GM19240 (cell line): ENCODE results near the gene ZNF654.
"Not testable (repeated sequence)": the region's sequence is repeated elsewhere in the genome, so short reads cannot be mapped to it uniquely, and the experiment has no call there.

Source experiments
- DNase-seq: peaks from one replicate; pipeline ENCODE4 v3.0.0; 2011; ENCODE audit warnings: low spot score; ENCODE audit not compliant: insufficient read length

The ZNF654 gene

GRCh38 chr3:88058581-88059379 is at the start of gene ZNF654, which contains the start of gene CGGBP1:
TSS of gene ZNF654 (plus strand) at chr3:88059255. CDS start at chr3:88059320, 65 bp downstream.
TSS of gene CGGBP1 (minus strand) at chr3:88059005. CDS start at chr3:88055976, 3,029 bp downstream.
- peak; percentile 67 for DNase-seq

GRCh38 chr3:88010810-88011209 is 48.2 kb upstream of the ZNF654 start:
- DNase-seq: no peak

- DNase-seq: no peak
Measured at GRCh38 chr3:88013592-88013991, 45.5 kb upstream of the ZNF654 start.

GRCh38 chr3:88015656-88016055 is 43.4 kb upstream of the ZNF654 start:
- not testable (repeated sequence) for DNase-seq

GRCh38 chr3:88019024-88019423 is 40.0 kb upstream of the ZNF654 start:
- DNase-seq: peak; percentile 38

- no peak for DNase-seq
Measured at GRCh38 chr3:88025001-88025552, 34.0 kb upstream of the ZNF654 start.

- no peak for DNase-seq
Measured at GRCh38 chr3:88028876-88029275, 30.2 kb upstream of the ZNF654 start.

- DNase-seq: no peak
Measured at GRCh38 chr3:88030210-88030609, 28.8 kb upstream of the ZNF654 start.

GRCh38 chr3:88031642-88032077 is 27.4 kb upstream of the ZNF654 start:
- no peak for DNase-seq

- no peak for DNase-seq
Measured at GRCh38 chr3:88032245-88032644, 26.8 kb upstream of the ZNF654 start.

- no peak for DNase-seq
Measured at GRCh38 chr3:88033079-88033478, 26.0 kb upstream of the ZNF654 start.

GRCh38 chr3:88033808-88034207 is 25.2 kb upstream of the ZNF654 start:
- no peak for DNase-seq

GRCh38 chr3:88034491-88035275 is 24.4 kb upstream of the ZNF654 start:
- DNase-seq: no peak

- no peak for DNase-seq
Measured at GRCh38 chr3:88036221-88036620, 22.8 kb upstream of the ZNF654 start.

GRCh38 chr3:88038566-88038965 is 20.5 kb upstream of the ZNF654 start:
- DNase-seq: no peak

- no peak for DNase-seq
Measured at GRCh38 chr3:88040529-88040928, 18.5 kb upstream of the ZNF654 start.

GRCh38 chr3:88041005-88041404 is 18.1 kb upstream of the ZNF654 start:
- no peak for DNase-seq

GRCh38 chr3:88044411-88044810 is 14.6 kb upstream of the ZNF654 start:
- DNase-seq: no peak

GRCh38 chr3:88046766-88047165 is 12.3 kb upstream of the ZNF654 start:
- DNase-seq: no peak

GRCh38 chr3:88057630-88058305 is 1.3 kb upstream of the ZNF654 start:
- DNase-seq: no peak

- no peak for DNase-seq
Measured at GRCh38 chr3:88058306-88058580, 812 bp upstream of the ZNF654 start.
